Transverse colon (tissue), 4 donors: ENCODE results near the gene RASSF3. TPM values are rescaled to one million over a fixed set of nuclear protein-coding genes. Genes with fewer than 3 reads are reported as not detected.

Source experiments
- DNase-seq: peaks from one replicate; pipeline ENCODE4 v3.0.0-alpha.2; 2019
- H3K27ac ChIP-seq, 4 donors: fragments of 200-600 bp; sonication (generic); 2 replicates each; pipeline ENCODE4 v1.5.1; 2016 to 2018; ENCODE audit warnings: inconsistent platforms in 4 of 4
- H3K27me3 ChIP-seq: fragments of 200-600 bp; sonication (generic); 2 replicates; pipeline ENCODE4 v1.5.1; 2017; ENCODE audit warnings: inconsistent platforms
- H3K36me3 ChIP-seq, 4 donors: fragments of 200-600 bp; sonication (generic); 2 replicates each; pipeline ENCODE4 v1.5.1; 2017 to 2019; ENCODE audit warnings: inconsistent platforms in 4 of 4
- H3K4me1 ChIP-seq, 4 donors: fragments of 200-600 bp; sonication (generic); 2 replicates each; pipeline ENCODE4 v1.5.1; 2017 to 2020; ENCODE audit warnings: inconsistent platforms in 4 of 4
- H3K4me3 ChIP-seq, 4 donors: fragments of 200-600 bp; sonication (generic); 1 replicate in 1 of 4; 2 replicates in 3 of 4; pipeline versions ENCODE4 v1.5.1 to v1.6.1; 2017 to 2019; ENCODE audit warnings: inconsistent platforms in 4 of 4
- H3K9me3 ChIP-seq, 2 donors: fragments of 200-600 bp; sonication (generic); 2 replicates each; pipeline ENCODE4 v1.5.1; 2017 to 2019; ENCODE audit warnings: inconsistent platforms in 2 of 2
- EP300 ChIP-seq: sonication (generic); formaldehyde crosslinking; IDR thresholded peaks from one replicate; pipeline ENCODE4 v1.6.1; 2017; ENCODE audit warnings: antibody characterized with exemption, low read depth
- POLR2A ChIP-seq: fragments of 450-650 bp; IDR thresholded peaks from one replicate; pipeline ENCODE4 v1.6.1; 2016; ENCODE audit warnings: antibody characterized with exemption, mild to moderate bottlenecking, moderate library complexity
- POLR2AphosphoS5 ChIP-seq, 3 donors: sonication (generic); formaldehyde crosslinking; IDR thresholded peaks; one replicate each; pipeline ENCODE4 v1.6.1; 2016; ENCODE audit warnings: antibody characterized with exemption in 3 of 3
- WGBS, 2 donors: methylation state at CpG; one replicate each; pipeline ENCODE4 v1.1.5; 2018; ENCODE audit warnings: low coverage in 1 of 2; 5-methylcytosine and 5-hydroxymethylcytosine counted together
- in situ Hi-C, 4 donors: fragments of 200-750 bp; cut with MboI; loops; one replicate each; pipeline versions ENCODE4 v1.15.0 to v1.15.1; 2017; ENCODE audit warnings: low sequenced_read_pairs in 3 of 4, low pct_ligation_motif_present in 1 of 4, low pct_unique_long_range_greater_than_20kb in 1 of 4
- intact Hi-C: fragments of 100-400 bp; cut with DNase I; formaldehyde crosslinking; loops from one replicate; pipeline ENCODE4 v1.15.1; 2023; ENCODE audit warnings: low total_unique reads
- total RNA-seq, 4 donors: library from RNA; depleted of rRNA; stranded (reverse); fragments of >200 nt; gene quantifications; one replicate each; pipeline ENCODE4 v1.1.0, GENCODE V29; 2016
- TF ChIP-seq, protein P1 (sequence below), 5 experiments: fragments of 200-600 bp in 3 of 5; fragments of 450-650 bp in 2 of 5; sonication (generic) in 3 of 5; IDR thresholded peaks; 1 replicate in 2 of 5; 2 replicates in 3 of 5; pipeline ENCODE4 v1.5.1; 2016 to 2017; ENCODE audit warnings: antibody characterized with exemption in 5 of 5, inconsistent platforms in 3 of 5, mild to moderate bottlenecking in 2 of 5, moderate library complexity in 1 of 5

RASSF3 gene
- total RNA-seq, 4 donors from 2014 or later = 41.6 to 83.2 (median 62.5) TPM

DNA sequence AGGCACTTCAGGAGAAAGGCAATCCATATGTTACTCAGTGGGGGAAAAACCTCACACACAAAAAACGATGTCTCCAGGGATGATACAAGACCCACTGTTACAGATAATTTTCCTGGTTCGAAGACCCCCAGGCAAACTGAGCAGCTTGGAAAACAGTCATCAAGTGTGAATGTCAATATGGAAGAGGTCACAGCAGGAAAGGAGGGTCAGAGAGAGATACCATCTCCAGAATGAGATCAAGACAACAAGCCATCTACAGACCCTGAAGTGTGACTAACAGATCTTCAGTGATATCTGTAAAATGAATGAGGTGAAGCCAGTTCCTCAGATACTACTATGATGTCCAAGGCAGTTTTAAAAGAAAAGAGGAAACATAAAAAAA is 120.3 kb downstream of the RASSF3 start:
- TF ChIP-seq, protein P1, sequence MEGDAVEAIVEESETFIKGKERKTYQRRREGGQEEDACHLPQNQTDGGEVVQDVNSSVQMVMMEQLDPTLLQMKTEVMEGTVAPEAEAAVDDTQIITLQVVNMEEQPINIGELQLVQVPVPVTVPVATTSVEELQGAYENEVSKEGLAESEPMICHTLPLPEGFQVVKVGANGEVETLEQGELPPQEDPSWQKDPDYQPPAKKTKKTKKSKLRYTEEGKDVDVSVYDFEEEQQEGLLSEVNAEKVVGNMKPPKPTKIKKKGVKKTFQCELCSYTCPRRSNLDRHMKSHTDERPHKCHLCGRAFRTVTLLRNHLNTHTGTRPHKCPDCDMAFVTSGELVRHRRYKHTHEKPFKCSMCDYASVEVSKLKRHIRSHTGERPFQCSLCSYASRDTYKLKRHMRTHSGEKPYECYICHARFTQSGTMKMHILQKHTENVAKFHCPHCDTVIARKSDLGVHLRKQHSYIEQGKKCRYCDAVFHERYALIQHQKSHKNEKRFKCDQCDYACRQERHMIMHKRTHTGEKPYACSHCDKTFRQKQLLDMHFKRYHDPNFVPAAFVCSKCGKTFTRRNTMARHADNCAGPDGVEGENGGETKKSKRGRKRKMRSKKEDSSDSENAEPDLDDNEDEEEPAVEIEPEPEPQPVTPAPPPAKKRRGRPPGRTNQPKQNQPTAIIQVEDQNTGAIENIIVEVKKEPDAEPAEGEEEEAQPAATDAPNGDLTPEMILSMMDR (IDR thresholded peaks at IDR 0.05) = no peak
- TF ChIP-seq POLR2AphosphoS5 (IDR thresholded peaks at IDR 0.05) = no peak
- TF ChIP-seq POLR2A = no peak
- TF ChIP-seq EP300 = no peak
- H3K9me3 ChIP-seq = no peaks in the 10 kb centered on the region
- H3K36me3 ChIP-seq = peaks cover 0 to 15% (median 0%) of the 10 kb centered on the region in 4 donors
- no peak overlapping the region for H3K4me3 ChIP-seq
- H3K4me1 ChIP-seq = peaks cover 0 to 10% (median 3%) of the 10 kb centered on the region in 4 donors
- peak overlapping the region in 2 of 4 donors; percentile 30 to 40 for H3K27ac ChIP-seq
- intact Hi-C loops = no loop called here
- no peaks in the 10 kb centered on the region for H3K27me3 ChIP-seq
- no peak for DNase-seq
- in situ Hi-C loops = no loop called here
- WGBS, 2 donors = 72 to 75% methylated on average over 2 of the region's 2 CpGs

DNA sequence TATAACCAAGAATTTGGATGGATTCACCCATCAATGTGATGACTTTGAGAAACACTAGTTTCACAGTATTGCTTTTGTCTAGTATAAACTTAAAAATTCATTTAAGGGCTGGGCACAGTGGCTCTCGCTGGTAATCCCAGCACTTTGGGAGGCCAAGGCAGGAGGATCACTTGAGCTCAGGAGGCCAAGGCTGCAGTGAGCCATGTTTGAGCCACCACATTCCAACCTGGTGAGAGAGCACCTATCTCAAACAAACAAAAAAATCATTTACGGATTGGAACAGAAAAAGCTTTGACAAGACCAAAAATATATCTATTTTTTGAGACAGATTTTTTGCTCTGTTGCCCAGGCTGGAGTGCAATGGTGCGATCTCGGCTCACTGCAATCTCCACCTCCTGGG is 121.4 kb downstream of the RASSF3 start:
- Histone ChIP-seq H3K4me1 (peaks cover 0 to 10% (median 3%) of the 10 kb centered on the region in 4 donors), H3K4me3 (no peak overlapping the region), H3K27ac (no peak overlapping the region), H3K36me3 (peaks cover 0 to 22% (median 4%) of the 10 kb centered on the region in 4 donors), H3K9me3 (no peaks in the 10 kb centered on the region), H3K27me3 (no peaks in the 10 kb centered on the region)
- WGBS, 2 donors = 97 to 100% methylated on average over 3 to 4 of the region's 4 CpGs
- intact Hi-C loops = no loop called here
- TF ChIP-seq POLR2AphosphoS5 (IDR thresholded peaks at IDR 0.05) (no peak), EP300 (no peak), POLR2A (no peak)
- TF ChIP-seq, protein P1 (IDR thresholded peaks at IDR 0.05) = no peak
- DNase-seq = no peak
- in situ Hi-C loops = no loop called here

DNA sequence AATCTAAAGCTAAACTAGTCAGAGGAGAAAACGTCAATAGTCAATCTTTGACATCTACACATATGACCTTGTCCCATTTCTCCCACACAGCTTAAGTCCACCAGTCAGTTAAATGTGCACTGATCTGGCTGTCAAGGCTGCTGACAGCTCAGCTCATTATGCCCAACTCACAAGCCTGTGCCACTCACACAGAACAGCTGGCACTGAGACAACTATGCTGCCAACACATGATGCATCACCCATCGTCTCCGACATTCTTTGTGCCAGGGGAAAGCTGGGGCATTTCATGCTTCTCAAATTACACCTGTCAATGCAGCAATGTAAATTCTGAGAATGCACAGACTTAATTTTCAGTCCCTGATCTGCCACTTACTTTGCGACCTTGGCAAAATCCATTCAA is 123.6 kb downstream of the RASSF3 start:
- TF ChIP-seq POLR2AphosphoS5 (IDR thresholded peaks at IDR 0.05) (no peak), POLR2A (no peak), EP300 (no peak)
- TF ChIP-seq, protein P1 (IDR thresholded peaks at IDR 0.05) = no peak
- H3K36me3 ChIP-seq = peaks cover 0 to 39% (median 5%) of the 10 kb centered on the region in 4 donors
- DNase-seq = no peak
- no peak overlapping the region for H3K4me3 ChIP-seq
- in situ Hi-C loops (no loop called here), intact Hi-C loops (no loop called here)
- no peak overlapping the region for H3K27ac ChIP-seq
- H3K4me1 ChIP-seq = peaks cover 0 to 10% (median 3%) of the 10 kb centered on the region in 4 donors
- H3K9me3 ChIP-seq = no peaks in the 10 kb centered on the region
- 91 to 100% methylated on average over 1 to 4 of the region's 4 CpGs for WGBS, 2 donors
- H3K27me3 ChIP-seq = no peaks in the 10 kb centered on the region

DNA sequence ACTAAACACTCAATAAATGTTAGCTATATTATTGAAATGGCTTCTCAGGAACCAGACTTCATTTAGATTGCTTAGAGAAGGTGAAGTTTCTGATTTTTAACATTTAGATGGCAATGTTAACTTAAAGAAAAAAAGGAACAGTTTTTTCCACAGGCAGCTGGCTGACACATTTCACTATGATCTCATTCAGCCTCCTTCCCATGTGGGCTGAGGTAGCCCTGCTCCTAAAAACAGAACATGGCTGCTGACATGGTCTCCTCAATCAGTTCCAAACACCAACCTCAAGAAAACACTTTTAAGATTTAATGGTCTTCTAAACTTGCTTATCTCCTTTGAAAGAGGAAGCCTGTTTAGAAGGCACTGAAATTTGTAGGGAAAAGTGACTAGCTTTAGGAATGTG is 125.1 kb downstream of the RASSF3 start:
- in situ Hi-C loops = no loop called here

More for the DNA sequence above, 125.1 kb downstream of the RASSF3 start:
- no peaks in the 10 kb centered on the region for H3K4me1 ChIP-seq
- H3K4me3 ChIP-seq = no peak overlapping the region
- no peak for DNase-seq
- H3K36me3 ChIP-seq = peaks cover 0 to 54% (median 9%) of the 10 kb centered on the region in 4 donors
- no peaks in the 10 kb centered on the region for H3K27me3 ChIP-seq
- intact Hi-C loops = no loop called here
- H3K27ac ChIP-seq = no peak overlapping the region
- no peaks in the 10 kb centered on the region for H3K9me3 ChIP-seq
- TF ChIP-seq, protein P1 (IDR thresholded peaks at IDR 0.05) = no peak
- no peak for TF ChIP-seq POLR2AphosphoS5 (IDR thresholded peaks at IDR 0.05)
- no peak for TF ChIP-seq EP300
- TF ChIP-seq POLR2A = no peak
